B cell (primary cell): ENCODE data around the gene RAB3IL1.

Experiments used
- EZH2 ChIP-seq: IDR thresholded peaks from 2 replicates; pipeline ENCODE4 v1.6.1; 2012; ENCODE audit warnings: borderline replicate concordance, low read depth, mild to moderate bottlenecking, moderate library complexity, low read length; ENCODE audit not compliant: insufficient read depth, poor library complexity, severe bottlenecking
- TF ChIP-seq, protein P1 (sequence below): fragments of 200-600 bp; IDR thresholded peaks from one replicate; pipeline ENCODE4 v1.8.0; 2022; ENCODE audit warnings: antibody characterized with exemption, mild to moderate bottlenecking

DNA sequence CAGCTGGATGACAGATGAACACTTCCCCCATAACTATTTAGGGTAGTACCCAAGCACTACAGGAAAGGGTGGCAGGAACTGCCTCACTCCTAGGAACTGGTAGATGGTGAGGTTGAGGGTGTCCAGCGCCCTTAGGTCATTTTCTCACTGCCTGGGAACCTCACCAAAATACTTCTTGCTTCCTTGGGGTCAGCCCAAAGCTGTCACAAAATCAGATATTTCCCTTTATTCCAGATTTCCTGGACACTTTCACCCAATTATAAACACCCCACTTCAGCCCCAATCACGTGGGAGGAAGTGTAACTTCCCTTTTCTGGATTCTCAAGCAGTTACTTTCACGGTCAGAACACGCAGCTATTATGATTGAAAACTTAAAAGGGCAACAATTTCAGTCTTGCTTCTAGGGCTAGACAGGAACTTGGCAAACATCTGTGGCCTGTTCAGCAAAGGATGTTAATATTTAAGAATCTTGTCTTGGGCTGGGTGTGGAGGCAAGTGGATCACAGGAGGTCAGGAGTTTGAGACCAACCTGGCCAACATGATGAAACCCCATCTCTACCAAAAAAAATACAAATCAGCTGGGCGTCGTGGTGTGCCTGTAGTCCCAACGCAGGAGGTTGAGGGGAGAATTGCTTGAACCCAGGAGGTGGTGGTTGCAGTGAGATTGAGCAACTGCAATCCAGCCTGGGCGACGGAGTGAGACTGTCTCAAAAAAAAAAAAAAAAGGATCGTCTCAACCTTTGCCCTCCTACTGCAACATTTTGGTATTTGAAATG lies 46.1 kb upstream of the RAB3IL1 start:
- TF ChIP-seq, protein P1, sequence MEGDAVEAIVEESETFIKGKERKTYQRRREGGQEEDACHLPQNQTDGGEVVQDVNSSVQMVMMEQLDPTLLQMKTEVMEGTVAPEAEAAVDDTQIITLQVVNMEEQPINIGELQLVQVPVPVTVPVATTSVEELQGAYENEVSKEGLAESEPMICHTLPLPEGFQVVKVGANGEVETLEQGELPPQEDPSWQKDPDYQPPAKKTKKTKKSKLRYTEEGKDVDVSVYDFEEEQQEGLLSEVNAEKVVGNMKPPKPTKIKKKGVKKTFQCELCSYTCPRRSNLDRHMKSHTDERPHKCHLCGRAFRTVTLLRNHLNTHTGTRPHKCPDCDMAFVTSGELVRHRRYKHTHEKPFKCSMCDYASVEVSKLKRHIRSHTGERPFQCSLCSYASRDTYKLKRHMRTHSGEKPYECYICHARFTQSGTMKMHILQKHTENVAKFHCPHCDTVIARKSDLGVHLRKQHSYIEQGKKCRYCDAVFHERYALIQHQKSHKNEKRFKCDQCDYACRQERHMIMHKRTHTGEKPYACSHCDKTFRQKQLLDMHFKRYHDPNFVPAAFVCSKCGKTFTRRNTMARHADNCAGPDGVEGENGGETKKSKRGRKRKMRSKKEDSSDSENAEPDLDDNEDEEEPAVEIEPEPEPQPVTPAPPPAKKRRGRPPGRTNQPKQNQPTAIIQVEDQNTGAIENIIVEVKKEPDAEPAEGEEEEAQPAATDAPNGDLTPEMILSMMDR = no peak
- TF ChIP-seq EZH2 = no peak
